Right forelimb (tissue), 1 donor: ENCODE measurements around the gene ALDH3B1.

Source experiments
- DNase-seq: peaks from one replicate; pipeline ENCODE4 v3.0.0-alpha.2; 2018

ALDH3B1 gene

GRCh38 chr11:68076371-68077042 is 66.4 kb downstream of the ALDH3B1 start:
- no peak for DNase-seq

GRCh38 chr11:68077617-68078582 is 67.8 kb downstream of the ALDH3B1 start:
- DNase-seq = no peak
